GM18951 (cell line): Measurements from ENCODE around the gene APOBEC3A.
"Not testable (repeated sequence)": the region's sequence is repeated elsewhere in the genome, so short reads cannot be mapped to it uniquely, and the experiment has no call there.

Experiments
- POLR2A ChIP-seq: IDR thresholded peaks from 4 replicates; pipeline ENCODE4 v1.6.1; 2011; ENCODE audit warnings: mild to moderate bottlenecking; ENCODE audit not compliant: insufficient read length, insufficient read depth; ENCODE audit errors: extremely low read depth
- in situ Hi-C: fragments of 300-500 bp; cut with MboI; formaldehyde crosslinking; loops from one replicate; pipeline ENCODE4 v1.12.0; 2022; ENCODE audit warnings: low sequenced_read_pairs, mixed read lengths, inconsistent platforms; ENCODE audit not compliant: unreplicated experiment

APOBEC3A gene

GRCh38 chr22:38968801-38969200 lies 11.4 kb downstream of the APOBEC3A start:
- in situ Hi-C loops: no loop called here
- TF ChIP-seq POLR2A: no peak

DNA sequence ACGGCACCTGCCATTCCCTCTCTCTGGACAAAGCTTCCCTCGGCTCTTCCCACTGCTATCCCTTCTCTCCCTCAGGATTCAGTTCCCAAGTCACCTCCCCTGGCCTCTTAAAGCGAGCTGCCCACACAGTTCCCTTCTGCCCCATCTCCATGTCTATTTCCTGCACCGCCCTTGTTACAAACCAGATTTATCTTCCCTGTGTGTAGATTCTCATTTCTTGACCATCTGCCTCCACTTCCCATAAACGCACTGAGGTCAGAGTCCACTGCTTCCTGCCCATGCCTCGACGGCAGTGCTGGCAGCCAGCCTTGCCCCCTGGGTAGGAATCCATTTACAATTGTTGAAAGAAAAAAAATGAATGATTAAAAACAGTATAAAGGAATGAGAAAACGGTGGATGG lies 13.1 kb downstream of the APOBEC3A start:
- no peak for TF ChIP-seq POLR2A
- in situ Hi-C loops: no loop called here

GRCh38 chr22:38971202-38971601 lies 13.8 kb downstream of the APOBEC3A start:
- in situ Hi-C loops: no loop called here
- no peak for TF ChIP-seq POLR2A

GRCh38 chr22:38971791-38972190 lies 14.4 kb downstream of the APOBEC3A start:
- in situ Hi-C loops: no loop called here
- no peak for TF ChIP-seq POLR2A

DNA sequence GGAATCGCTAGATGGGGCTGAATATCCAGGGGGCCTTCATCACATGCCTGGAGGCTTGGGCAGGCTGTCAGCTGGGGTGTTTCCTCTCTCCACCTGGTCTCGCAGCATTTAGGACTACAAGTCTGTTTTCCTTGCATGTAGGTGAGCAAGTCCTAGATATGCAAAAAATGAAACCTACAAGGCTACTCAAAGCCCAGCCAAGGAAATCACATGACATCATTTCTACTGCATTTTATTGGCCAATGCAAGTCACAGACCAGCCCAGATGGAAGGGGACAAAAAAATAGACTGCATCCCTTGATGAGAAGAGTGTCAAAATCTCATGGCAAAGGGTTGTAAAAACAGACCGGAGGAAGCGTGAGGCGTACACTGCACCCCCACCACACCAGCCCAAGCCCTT lies 15.1 kb downstream of the APOBEC3A start:
- no peak for TF ChIP-seq POLR2A
- in situ Hi-C loops: no loop called here

DNA sequence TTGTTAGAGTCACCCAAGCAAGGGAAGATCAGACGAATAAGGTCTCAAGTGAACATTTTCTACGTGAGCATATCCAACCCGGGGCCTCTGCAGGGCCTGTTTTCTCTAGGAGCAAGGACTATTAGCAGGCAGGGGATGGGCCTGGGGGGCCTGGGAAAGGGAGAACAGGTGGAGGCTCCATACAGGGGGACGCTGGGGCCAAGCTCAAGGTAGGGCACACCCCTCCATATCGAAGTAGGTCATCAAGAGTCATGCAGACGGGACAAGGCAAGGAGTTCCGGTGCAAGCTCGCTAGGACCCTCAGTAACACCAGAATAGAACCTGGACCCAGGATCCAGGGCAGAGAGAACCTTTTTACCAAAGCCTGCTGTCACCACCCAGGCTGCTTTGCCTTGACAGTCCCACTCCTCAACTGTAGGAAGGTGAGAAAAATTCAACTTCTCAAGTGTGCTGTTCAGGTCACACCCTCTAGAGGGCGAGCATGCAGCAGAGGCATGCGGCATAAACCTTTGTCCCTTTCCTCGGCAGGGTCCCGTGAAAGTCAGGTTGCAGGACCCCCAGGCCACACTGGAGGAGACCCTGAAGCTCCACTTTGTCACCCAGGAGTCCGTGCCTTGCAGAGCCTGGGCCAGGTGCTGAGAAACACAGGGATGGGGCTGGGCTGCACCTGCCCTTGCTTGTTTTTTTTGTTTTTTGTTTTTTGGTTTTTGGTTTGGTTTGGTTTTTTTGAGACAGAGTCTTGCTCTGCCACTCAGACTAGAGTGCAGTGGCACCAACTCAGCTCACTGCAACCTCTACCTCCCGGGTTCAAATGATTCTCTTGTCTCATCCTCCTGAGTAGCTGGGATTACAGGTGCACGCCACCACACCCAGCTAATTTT lies 16.1 kb downstream of the APOBEC3A start:
- in situ Hi-C loops: no loop called here
- no peak for TF ChIP-seq POLR2A

GRCh38 chr22:38974170-38974825 lies 16.9 kb downstream of the APOBEC3A start:
- TF ChIP-seq POLR2A: no peak
- in situ Hi-C loops: no loop called here

DNA sequence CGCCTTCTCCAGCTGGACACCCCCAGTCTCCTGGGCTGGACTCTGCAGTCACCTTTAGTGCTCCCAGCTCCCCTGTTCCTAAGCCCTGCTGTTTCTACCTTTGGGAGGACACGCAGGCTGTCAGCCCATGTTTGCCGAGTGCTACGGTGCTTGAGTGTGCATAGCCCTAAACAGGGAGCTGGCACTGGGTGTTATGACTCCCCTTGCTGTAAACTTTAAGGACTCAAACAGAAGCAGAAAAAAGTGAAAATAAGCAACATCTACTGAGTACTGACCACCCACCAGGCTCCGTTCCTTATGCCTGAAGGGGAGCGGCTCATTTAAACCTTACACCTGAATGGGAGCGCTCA lies 17.4 kb downstream of the APOBEC3A start:
- TF ChIP-seq POLR2A: no peak
- in situ Hi-C loops: no loop called here

DNA sequence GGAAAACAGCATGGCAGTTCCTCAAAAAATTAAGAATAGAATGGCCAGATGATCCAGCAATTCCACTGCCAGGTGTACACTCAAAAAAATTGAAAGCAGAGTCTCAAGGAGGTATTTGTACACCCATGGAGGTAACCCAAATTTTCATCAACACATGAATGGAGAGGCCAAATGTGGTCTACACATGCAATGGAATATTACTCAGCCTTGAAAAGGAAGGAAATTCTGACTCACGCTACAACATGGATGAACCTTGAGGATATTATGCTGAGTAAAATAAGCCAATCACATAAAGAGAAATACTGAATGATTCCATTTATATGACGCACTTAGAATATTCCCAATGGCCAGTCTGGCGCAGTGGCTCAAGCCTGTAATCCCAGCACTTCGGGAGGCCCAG lies 19.9 kb downstream of the APOBEC3A start:
- in situ Hi-C loops: not testable (repeated sequence)

- in situ Hi-C loops: not testable (repeated sequence)
These were observed 23.2 kb downstream of the APOBEC3A start for GRCh38 chr22:38980587-38980986.

- in situ Hi-C loops: no loop called here
- no peak for TF ChIP-seq POLR2A
These were observed 23.9 kb downstream of the APOBEC3A start for GRCh38 chr22:38981005-38981991.

GRCh38 chr22:38981992-38982927 lies 24.9 kb downstream of the APOBEC3A start, which contains the start of gene APOBEC3B:
Gene APOBEC3B, plus strand, starts transcription at chr22:38982347. Its CDS starts 107 bp downstream, at chr22:38982454.
- in situ Hi-C loops: no loop called here

GRCh38 chr22:38984224-38984623 lies 26.8 kb downstream of the APOBEC3A start:
- in situ Hi-C loops: no loop called here
- TF ChIP-seq POLR2A: no peak

More at GRCh38 chr22:38981992-38982927, 24.9 kb downstream of the APOBEC3A start, which contains the start of gene APOBEC3B:
- TF ChIP-seq POLR2A: no peak

- in situ Hi-C loops: not testable (repeated sequence)
These were observed 27.7 kb downstream of the APOBEC3A start for GRCh38 chr22:38984784-38985757.
